ELF-1 (cell line): ENCODE data around the gene TWIST2.

ENCODE experiments used
- DNase-seq: peaks from one replicate; pipeline ENCODE4 v3.0.0-alpha.2; 2016; ENCODE audit warnings: low read depth, low spot score

Gene TWIST2

DNA sequence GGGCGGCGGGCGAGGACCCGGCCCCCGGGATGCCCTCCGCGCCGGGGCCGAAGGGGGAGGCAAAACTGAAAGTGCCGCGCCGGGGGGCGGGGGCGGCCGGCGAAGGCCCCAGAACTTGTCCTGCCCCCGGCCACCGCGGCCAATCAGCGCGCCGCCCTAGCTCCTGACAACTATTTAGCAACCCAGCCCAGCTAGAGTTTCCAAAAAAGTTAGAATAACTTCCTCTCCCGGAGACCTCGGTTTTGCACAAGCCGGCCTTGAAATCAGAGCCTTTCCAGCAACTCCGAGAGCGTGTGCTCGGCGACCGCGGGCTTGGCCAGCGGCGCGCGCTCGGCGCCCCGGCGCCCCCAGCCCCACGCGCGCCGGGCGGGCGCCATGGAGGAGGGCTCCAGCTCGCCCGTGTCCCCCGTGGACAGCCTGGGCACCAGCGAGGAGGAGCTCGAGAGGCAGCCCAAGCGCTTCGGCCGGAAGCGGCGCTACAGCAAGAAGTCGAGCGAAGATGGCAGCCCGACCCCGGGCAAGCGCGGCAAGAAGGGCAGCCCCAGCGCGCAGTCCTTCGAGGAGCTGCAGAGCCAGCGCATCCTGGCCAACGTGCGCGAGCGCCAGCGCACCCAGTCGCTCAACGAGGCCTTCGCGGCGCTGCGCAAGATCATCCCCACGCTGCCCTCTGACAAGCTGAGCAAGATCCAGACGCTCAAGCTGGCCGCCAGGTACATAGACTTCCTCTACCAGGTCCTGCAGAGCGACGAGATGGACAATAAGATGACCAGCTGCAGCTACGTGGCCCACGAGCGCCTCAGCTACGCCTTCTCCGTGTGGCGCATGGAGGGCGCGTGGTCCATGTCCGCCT is at the start of gene TWIST2:
Gene TWIST2 (plus strand): TSS at position 245 of the 850 bp plus-strand sequence. CDS start 131 bp downstream, at position 376.
- peak; percentile 49 for DNase-seq

DNA sequence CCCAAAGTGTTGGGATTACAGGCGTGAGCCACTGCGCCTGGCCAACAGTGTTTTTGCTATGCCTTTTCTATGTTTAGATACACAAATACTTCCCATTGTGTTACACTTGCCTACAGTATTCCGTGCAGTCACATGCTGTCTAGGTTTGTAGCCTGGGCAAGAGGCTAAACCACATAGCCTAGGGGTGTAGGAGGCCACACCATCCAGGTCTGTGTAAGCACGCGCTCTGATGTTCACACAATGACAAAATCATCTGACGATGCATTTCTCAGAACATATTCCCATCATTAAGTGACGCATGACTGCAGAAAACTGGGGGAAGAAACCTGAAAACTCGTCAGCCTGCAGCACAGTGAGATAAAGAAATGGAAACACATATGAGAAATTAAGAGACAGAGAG is 46.1 kb upstream of the TWIST2 start:
- DNase-seq, result no peak

DNA sequence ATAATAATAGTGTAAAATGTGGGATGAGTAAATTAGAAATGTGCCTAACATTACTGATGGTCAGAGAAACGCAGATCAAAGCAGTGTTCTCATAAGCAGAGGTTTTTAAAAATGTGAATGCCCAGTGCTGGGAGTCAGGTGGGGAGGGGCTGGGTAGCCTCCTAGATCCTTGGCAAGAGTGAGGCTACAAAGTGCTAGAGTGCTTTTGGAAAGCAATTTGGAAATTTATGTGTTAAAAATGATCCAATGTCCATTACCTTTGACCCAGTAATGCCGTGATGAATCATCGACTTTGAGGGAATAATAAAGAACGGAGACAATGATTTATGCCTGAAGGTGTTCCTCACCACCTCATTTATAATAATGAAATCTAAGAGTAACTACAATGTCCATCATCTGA is 44.9 kb upstream of the TWIST2 start:
- no peak for DNase-seq

- DNase-seq, result no peak
These were observed 43.7 kb upstream of the TWIST2 start for GRCh38 chr2:238803996-238804870.

DNA sequence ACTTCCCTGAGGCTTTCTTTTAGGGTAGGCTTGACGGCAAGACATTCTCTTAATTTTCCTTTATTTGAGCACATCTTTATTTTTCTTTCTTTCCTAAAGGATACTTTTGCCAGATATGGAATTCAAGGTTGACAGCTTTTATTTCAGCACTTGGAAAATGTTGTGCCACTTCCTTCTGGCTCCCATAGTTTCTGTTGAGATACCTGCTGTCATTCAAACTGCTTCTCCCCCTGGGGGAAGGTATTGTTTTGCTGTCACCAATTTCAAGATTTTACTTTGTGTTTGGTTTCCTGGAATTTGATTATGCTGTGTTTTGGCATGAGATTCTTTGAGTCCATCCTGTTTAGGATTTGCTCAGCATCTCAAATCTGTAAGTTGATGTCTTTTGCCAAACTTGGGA is 39.1 kb upstream of the TWIST2 start:
- DNase-seq, result no peak

DNA sequence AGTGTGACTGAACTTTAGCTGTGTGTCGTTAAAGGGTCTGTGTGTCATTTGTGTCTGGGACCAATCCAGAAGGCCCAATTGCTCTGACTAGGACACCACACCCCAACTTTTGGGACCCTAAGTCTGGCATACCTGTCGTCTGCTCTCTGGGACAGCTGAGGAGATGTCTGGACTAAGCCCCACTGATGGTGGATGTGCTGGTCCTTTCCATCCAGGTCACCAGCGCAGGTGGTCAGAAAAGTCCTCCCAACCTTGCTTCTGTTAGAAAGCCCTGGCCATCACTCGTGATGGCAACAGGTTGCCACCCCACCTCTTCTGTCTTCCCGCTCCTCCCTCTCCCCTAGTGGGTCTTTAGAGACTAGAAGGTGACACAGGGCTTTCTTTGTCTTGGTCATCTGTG is 37.6 kb upstream of the TWIST2 start:
- no peak for DNase-seq

- no peak for DNase-seq
These were observed 36.6 kb upstream of the TWIST2 start for GRCh38 chr2:238811293-238811692.

DNA sequence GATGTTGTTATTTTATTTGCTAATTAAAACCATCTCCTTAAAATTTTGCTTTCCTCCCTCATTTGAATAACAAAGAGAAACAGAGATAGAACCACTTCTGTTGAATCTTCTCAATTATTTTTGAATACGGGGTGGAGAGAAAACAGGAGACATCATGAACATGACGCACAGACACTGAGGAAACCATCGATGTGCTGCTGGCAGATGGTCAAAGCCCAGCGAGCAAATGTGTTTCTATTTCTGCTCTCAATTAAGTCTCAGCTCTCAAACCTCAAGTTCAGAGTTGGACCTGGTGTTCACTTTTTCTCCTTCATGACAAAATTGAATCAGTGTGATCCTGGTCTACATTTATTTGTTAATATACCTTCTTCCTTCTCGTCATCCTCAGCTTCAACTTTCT is 36.1 kb upstream of the TWIST2 start:
- DNase-seq, result no peak

DNA sequence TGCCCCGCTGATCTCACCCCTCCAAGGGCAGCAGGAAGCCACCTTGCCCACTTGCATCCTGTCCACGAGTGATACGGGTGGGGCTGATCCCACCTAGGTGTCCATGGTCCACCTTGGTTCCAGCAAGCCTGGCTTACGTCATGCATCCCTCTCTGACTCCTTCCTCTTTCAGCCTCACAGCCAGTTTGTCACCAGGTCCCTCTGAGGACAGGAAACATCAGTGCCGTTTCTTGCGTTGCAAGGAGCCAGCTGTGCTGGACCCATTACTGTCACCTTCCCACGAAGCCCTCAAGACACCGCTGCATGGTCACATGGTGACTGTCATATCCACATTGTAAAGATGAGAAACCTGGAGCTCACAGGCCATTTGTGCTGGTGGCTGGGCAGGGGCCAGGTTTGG is 34.8 kb upstream of the TWIST2 start:
- no peak for DNase-seq

DNA sequence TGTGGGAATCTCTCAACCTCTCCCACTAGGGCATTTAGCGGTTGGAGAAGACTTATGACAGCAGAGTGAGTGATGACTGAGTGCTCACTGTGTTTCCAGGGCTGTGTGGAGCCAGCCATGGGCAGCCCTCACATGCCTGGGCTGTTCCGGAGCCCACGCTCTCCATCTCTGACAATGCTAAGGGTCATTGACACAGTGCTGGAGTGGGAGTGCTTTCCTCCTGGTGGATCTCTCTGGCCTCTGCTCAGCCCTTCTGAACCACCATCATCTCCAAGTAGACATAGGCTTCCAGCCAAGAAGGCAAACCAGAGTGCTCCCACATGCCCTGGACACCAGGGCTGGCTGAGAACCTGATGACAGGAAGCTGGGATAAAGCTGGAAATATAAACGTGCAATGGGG is 33.1 kb upstream of the TWIST2 start:
- no peak for DNase-seq

GRCh38 chr2:238816291-238816690 is 31.6 kb upstream of the TWIST2 start:
- no peak for DNase-seq

GRCh38 chr2:238817382-238817781 is 30.5 kb upstream of the TWIST2 start:
- DNase-seq, result peak; percentile 58

DNA sequence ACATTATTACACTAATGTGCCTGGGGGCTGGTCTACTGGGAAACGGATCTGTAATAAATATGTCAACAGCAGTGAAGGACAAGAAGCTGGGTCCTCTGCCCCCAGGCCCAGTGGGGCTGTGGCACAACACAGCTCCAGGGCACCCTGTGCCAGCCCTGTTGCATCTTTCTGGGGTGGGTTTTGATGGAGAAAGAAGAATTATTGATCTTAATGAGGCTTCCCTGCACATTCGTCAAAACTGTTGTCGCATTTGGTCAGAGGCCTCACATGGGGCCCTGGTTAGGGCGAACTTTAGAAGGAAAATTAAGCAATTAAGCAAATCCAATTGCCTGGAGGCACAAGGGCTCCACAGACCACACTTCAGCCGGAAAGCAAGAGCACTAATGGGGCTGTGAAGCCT is 30.0 kb upstream of the TWIST2 start:
- DNase-seq, result peak; percentile 71

DNA sequence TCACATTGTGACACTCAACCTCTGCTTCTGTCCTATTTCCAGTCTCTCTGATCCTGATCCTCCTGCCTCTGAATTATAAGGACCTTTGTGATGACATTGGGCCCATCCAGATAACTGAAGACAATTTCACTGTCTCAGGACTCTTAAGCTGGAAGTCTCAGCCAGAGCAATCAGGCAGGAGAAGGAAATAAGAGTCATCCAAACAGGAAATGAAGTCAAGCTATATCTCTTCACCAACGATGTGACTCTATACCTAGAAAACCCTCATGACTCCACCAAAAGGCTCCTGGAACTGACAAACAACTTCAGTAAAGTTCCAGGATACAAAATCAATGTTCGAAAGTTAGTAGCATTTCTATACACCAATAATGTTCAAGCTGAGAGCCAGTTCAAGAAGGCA is 29.3 kb upstream of the TWIST2 start:
- DNase-seq, result no peak

DNA sequence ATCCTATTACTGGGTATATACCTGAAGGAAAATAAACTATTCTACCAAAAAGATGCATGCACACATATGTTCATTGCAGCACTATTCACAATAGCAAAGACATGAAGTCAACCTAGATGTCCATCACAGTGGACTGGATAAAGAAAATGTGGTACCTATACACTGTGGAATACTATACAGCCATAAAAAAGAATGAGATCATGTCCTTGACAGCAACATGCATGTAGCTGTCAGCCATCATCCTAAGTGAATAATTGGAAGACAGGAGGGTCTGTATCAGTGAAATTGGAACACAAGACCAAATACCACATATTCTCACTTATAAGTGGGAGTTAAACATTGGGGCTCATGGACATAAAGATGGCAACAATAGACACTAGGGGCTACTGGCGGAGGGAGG is 27.7 kb upstream of the TWIST2 start:
- no peak for DNase-seq

DNA sequence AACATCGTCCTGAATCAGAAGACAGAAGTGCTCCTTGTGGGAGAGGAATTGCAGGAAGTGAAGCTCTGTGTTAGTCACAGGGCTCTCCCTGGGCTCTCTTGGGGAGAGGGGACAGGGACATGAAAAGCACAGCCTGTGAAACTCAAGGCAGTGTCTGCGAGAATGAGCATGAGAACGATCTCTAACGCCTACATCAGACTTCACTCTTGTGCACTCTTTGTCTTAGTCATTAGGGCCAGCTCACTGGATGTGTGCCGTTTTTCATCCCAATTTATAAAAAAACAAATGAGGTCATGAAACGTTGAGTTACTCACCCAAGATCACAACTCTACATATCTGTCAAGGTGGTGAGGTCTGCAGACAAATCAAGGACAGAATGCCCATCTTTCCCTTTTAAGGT is 27.0 kb upstream of the TWIST2 start:
- no peak for DNase-seq

GRCh38 chr2:238821391-238821790 is 26.5 kb upstream of the TWIST2 start:
- DNase-seq, result no peak

DNA sequence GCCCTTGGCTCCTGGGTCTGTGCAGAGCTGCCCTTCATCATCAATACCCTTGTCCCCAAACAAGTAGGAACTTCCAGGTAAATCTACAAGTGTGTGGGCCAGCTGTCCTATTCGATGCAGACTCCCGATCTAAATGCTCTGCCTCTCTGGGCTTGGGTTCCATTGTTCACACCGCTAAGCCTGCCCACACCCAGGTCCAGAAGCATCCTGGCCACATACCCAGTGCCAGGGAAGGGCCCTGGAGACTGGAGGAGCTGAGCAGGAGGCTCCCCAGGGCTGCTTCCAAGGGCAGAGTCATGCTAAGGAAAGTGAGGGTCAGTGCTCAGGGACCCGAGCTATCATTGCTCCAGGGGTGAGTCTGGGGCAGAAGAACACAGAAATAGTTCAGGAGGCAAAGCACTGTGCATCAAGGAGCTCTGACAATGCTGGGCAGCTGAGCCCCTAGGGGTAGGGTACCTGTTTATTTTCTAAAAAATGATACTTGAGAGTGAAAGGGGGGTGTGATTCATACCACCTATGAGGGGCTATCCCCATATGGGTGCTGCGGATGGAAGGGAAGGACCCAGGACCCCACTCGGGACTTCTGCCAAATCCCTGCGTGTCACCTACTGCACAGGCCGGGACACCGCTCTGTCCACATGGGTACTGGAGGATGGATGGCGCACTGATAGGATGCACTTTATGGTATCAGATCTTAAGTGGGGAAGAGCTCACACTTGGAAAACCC is 25.8 kb upstream of the TWIST2 start:
- no peak for DNase-seq

DNA sequence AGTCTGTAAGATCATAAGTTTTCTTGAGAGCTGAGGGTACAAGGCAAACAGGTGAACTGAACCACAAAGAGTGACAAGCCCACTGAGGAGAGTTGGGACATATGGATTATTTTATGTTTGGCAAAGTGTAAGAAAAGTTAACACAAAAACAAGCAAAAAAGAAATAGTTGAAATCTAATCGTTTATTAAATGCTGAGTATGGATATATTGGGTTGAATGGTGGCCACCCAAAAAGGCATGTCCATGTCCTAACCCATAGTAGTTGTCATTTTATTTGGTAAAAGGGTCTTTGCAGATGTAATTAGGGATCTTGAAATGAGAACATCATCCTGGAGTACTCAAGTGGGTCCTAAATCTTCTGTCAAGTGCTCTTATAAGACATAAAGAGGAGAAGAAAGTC is 24.9 kb upstream of the TWIST2 start:
- no peak for DNase-seq

GRCh38 chr2:238831177-238831576 is 16.7 kb upstream of the TWIST2 start:
- DNase-seq, result no peak

GRCh38 chr2:238834982-238835381 is 12.9 kb upstream of the TWIST2 start:
- no peak for DNase-seq

DNA sequence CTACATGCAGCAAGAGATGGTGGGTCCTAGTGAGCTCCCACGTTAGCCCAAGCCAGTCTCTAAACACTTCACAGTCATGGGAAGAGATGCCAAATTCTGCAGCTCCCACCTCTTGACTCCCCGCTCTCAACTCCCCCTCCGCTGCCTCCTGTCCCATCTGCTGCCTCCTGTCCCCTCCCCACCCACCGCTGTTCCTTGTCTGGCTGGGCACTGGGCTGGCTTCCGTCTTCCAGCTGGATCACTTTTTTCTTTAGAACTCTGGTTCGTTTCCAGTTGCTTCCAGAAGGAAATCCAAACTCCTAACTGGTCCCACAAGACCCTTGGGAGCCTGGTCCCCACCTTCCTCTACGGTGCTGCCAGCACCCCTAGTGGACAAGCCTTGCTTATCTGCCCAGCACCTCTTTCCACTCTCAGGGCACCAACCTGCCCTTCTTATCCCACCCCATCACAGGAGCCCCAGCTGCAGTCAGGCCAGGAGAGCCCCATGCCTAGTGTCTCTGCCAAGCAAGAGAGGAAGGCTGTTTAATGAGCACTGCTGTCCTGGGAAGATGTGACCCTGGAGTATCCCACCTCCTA is 12.1 kb upstream of the TWIST2 start:
- DNase-seq, result no peak
